Activated CD8-positive, alpha-beta memory T cell treated with anti-CD3 and anti-CD28 coated beads for 24 hours (primary cell): Measurements from ENCODE around the gene ELOVL5.
"Not testable (repeated sequence)": the region's sequence is repeated elsewhere in the genome, so short reads cannot be mapped to it uniquely, and the experiment has no call there.

Experiments used
- DNase-seq: peaks from one replicate; pipeline ENCODE4 v3.0.0-alpha.2; 2020

ELOVL5 gene

DNA sequence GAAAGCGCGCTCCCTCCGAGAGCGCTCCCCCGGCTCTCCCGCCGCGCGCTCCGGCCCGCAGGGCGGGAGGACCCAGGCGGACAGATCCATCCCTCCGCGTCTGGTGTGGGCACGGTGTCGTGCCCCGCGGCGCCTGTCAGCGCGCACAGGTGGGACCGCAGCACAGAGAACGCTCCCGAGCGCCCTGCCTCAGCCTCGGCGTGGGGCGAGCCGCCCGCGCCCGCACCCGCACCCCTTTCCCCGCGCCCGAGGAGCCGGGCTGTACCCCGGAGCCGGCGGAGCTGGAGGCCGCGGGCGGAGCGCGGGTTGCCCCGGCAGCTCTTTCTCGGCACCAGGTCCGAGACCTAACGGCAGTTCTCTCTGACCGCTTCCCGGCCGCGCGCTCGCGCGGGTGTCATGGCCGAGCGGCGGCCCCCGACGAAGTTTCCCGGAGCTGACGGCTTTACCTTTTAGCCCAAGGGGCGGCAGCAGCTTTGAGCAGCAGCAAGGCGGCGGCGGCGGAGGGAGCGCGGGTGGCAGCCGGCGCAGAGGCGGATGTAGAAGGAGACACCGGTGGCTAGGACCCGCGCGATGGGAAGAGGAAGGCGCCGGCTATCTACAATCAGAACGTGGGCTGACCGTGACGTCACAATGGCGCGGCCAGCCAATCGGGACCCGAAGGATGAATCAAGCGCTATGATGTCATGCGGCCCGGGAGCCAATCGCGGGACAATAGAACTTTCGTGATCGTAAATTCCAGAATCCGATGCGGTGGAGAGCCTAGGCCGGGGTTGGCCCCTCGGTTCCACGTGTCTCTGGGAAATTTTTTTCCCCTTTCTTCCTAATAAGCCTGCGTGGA, at the start of gene ELOVL5:
TSS of gene ELOVL5 (minus strand) at position 580 of the 838 bp plus-strand sequence. CDS start 53,251 bp downstream, outside the sequence.
- peak; percentile 97 for DNase-seq

- DNase-seq: no peak
These were observed 48.5 kb upstream of the ELOVL5 start for GRCh38 chr6:53397283-53397682.

DNA sequence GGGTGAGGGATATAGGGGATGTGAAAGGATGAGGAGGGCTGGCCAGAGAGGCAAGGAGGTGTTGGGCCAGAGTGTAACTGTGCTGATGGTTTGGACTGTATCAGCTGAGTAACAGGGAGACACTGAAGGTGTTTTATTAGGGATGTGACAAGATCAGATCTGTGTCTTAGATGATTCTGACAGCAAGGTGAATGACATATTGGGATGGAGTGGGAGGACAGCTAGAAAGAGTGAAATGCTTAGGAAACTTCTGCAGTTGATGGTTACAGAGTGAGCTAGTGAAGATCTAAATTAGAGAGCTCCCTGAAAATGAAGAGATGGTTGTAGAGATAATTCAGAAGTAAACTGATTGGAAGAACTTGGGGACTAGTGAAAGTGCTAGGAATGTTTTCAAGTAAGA, 47.2 kb upstream of the ELOVL5 start:
- DNase-seq: no peak

DNA sequence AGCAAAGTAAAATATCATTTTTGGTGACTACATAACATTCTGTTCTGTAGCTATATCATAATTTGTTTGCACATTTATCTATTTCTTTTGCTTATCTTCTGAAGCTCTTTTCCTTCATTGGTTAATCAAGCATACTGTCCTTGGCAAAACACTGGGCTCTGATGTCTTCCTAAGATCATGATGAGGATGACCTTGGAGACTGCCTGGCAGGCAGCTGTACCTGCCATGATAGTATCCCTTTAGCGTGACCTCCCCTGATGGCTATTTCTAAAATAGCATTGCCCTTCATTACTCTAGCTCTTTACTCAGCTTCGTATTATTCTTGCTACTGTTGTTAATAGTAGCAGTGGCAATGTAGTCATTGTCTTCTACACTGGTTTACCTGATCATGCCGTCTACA, 46.0 kb upstream of the ELOVL5 start:
- DNase-seq: no peak

DNA sequence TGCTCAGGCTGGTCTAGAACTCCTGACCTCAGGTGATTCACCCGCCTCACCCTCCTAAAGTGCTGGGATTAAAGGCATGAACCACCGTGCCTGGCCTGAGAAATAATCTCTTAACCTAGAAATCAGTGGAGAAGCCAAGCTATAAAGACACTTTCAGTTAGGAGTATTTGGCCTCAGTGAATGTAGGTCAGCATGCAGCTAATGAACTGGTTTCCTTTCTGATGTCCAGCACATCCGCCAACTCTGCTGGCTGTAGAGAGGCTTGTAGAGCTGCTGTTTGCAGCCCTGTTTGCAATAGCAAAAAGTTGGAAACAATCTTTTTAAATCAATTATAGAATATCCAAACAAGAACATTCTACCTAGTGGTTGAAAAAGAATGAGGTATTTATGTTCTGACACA, 42.4 kb upstream of the ELOVL5 start:
- DNase-seq: no peak

GRCh38 chr6:53390010-53390409, 41.3 kb upstream of the ELOVL5 start:
- DNase-seq: no peak

GRCh38 chr6:53388615-53389014, 39.9 kb upstream of the ELOVL5 start:
- not testable (repeated sequence) for DNase-seq

DNA sequence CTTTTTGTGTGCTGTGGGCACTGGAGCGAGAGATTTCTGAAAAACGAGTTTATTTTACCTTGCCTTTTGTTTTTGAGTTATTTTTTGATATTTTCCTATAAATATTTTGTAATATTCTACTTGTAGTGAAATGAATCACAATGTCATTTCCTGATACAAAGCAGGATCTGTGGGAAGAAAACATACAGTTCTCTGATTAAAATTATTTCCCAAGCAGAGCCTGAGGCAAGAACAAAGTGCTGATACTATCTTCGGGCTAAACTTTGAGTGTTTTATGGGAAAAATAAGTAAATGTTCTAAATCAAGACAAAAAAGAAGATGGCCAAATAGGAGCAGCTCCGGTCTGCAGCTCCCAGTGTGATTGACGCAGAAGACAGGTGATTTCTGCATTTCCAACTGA, 33.7 kb upstream of the ELOVL5 start:
- no peak for DNase-seq

DNA sequence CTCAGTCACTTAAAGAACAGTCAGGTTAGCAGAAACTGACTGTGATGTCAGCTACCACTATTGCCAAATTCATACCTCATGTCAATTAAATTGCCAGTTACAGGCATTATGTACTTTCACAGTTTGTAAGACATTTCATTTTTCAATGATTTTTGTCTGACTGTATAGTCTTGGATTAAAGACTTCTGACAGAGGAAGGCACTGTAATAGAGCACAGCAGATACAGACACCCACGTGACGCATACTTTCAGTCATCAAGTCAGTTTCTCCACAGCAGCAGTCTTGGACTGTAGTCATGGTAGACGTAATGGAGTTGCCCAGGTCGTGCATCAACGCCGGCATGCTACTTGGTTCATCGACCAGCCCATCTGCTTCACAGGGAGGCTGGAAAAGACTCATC, 29.5 kb upstream of the ELOVL5 start:
- no peak for DNase-seq

- DNase-seq: no peak
These were observed 29.0 kb upstream of the ELOVL5 start for GRCh38 chr6:53377793-53378192.

DNA sequence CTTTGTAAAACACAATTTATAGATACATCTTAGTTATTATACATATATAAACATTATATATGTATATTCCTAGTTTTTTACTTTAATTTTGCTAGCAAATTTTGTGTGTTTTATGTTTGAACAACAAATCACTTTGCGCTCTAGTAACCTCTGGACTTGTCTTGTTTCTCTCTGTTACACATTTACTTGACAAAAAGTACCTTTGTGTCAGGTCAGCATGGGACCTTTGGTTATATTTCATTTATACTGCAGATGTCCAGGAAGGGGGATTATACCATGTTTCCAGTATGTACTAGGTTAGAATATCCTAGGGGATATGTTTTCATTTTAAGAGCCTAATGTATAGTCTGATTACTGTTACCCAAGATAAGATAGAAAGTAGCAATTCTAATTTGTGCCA, 28.5 kb upstream of the ELOVL5 start:
- DNase-seq: no peak

DNA sequence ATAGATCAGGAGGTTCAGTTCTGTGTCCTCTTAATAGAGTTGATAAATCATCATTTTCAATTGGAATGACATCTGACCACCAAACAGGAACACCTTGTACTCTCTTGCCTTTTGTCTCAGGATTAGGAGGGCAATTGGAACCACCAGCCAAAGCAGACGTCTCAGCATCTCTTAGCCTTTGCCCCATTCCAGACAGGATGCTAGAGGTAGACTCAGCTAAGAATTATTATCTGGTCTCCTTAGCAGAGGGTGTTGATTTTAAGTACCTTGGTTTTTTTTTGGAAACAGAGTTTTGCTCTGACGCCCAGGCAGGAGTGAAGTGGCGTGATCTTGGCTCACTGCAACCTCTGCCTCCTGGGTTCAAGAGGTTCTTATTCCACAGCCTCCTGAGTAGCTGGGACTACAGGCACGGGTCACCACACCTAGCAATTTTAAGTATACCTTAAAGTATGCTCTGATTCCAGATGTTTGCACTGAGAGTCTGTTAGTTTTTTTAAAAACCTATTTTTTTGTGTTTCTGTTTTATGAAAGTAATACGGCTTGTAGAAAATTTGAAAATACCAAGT, 28.0 kb upstream of the ELOVL5 start:
- no peak for DNase-seq

- no peak for DNase-seq
These were observed 27.1 kb upstream of the ELOVL5 start for GRCh38 chr6:53375847-53376246.

- DNase-seq: no peak
These were observed 24.9 kb upstream of the ELOVL5 start for GRCh38 chr6:53373638-53374037.

GRCh38 chr6:53369876-53370515, 21.2 kb upstream of the ELOVL5 start:
- DNase-seq: no peak

GRCh38 chr6:53369051-53369450, 20.3 kb upstream of the ELOVL5 start:
- DNase-seq: no peak

DNA sequence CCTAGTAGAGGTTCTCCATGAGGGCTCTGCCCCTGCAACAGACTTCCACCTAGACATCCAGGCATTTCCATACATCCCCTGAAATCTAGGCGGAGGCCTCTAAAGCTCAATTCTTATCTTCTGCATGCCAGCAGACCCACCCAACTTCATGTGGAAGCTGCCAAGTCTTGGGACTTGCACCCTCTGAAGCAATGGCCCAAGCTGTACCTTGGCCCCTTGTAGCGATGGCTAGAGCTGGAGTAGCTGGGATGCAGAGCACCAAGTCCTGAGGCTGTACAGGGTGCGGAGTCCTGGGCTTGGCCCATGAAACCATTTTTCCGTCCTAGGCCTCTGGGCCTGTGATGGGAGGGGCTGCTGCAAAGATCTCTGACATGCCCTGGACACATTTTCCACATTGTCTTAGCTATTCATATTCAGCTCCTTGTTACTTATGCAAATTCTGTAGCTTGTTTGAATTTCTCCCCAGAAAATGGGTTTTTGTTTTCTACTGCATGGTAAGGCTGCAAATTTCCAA, 17.4 kb upstream of the ELOVL5 start:
- DNase-seq: no peak

DNA sequence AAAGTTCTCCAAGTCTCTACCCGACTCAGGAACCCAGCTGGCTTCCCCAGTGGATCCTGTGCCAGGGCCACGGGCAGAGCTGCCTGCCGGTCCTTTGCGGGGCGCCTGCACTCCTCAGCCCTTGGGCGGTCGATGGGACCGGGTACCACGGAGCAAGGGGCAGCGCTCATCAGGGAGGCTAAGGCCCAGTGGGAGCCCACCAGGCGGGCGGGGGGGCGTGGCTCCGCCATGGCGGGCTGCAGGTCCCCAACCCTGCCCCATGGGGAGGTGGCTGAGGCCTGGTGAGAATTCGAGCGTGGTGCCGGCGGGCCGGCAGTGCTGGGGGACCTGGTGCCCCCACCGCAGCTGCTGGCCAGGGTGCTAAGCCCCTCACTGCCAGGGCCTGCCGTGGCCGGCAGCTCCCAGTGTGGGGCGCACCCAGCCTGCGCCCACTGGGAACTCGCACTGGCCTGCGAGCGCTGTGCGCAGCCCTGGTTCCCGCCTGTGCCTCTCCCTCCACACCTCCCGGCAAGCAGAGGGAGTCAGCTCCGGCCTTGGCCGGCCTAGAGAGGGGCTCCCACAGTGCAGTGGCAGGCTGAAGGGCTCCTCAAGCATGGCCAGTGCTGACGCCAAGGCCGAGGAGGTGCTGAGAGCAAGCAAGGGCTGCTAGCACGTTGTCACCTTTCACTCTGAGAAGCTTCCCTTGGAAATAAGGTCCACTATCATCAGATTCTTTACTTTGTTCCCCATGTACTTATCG, 14.8 kb upstream of the ELOVL5 start:
- DNase-seq: no peak

DNA sequence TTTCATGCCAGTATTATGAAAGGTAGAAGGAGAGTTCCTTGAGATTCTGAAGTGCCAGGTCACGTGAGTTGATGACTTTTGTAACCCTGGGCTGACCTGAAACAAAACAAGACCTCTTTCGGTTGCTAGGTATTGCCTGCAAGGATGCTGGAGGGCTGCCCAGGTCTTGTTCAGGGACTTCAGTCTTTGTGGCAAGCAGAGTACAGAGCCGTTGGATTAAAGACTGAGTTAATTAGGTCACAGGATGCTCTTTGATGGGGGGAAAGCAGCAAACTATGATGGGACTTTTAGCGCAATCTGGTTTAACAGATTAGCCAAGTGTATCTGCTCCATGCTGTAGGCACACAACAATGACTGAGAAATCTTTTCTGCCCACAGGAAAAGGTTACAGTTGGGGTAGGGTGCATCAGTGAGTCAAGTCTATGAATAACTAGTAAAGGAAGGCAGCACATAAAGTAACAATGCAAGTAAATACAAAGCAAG, 12.8 kb upstream of the ELOVL5 start:
- peak; percentile 67 for DNase-seq

DNA sequence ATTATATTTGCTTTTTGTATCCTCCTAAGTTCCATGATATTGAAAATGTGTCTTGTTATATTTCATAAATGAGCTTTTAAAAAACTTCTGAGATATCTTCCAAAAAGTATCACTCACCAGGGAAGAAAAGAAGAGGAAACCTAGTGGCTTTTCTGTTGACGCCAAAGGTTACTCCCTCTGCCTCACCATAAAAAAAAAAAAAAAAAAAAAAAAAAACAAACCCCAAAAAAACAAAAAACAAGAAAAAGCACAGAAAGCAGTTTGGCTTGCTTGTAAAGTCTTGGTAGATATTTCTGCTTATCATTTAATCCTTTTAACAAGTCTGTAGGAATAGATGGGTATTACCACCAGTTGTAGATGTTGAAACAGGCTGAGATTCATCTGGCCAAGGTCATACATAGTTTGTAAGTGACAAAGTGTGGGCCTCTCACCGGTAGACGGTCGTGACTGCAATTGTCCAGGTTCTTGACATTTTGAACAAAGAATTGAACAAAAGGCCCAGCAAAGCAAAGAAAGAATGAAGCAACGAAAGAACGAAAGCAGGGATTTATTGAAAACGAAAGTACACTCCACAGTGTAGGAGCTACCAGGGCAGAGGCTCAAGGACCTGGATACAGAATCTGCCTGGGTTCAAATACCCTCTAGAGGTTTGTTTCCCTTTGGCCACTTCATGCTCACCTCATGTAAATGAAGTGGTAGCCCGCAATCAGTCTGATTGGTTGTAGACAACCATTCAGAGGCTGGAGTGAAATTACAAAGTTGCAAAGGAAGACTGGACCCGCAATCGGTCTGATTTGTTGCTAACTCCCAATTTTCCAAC, 11.6 kb upstream of the ELOVL5 start:
- no peak for DNase-seq

GRCh38 chr6:53359843-53360092, 11.0 kb upstream of the ELOVL5 start:
- no peak for DNase-seq

- DNase-seq: peak; percentile 93
These were observed 10.5 kb upstream of the ELOVL5 start for GRCh38 chr6:53359095-53359842.
